Vagina (tissue), 2 donors: ENCODE measurements around the gene BBS4.
"Not testable (repeated sequence)": the region's sequence is repeated elsewhere in the genome, so short reads cannot be mapped to it uniquely, and the experiment has no call there.

Experiments used
- CTCF ChIP-seq, 3 experiments: fragments of 450-650 bp in 2 of 3; fragments of 200-600 bp in 1 of 3; sonication (generic) in 1 of 3; IDR thresholded peaks; one replicate each; pipeline ENCODE4 v1.5.1; 2017 to 2019; ENCODE audit warnings: antibody characterized with exemption in 3 of 3, mild to moderate bottlenecking in 2 of 3, moderate library complexity in 2 of 3
- POLR2A ChIP-seq, 2 donors: fragments of 450-650 bp; IDR thresholded peaks; one replicate each; pipeline ENCODE4 v1.6.1; 2017; ENCODE audit warnings: antibody characterized with exemption in 2 of 2, mild to moderate bottlenecking in 2 of 2, moderate library complexity in 2 of 2

GRCh38 chr15:72728249-72728648, 42.2 kb downstream of the BBS4 start:
- not testable (repeated sequence) for TF ChIP-seq CTCF, POLR2A (IDR thresholded peaks at IDR 0.05)
